Measurements from ENCODE around the gene FADS6.

- no peak for TF ChIP-seq CTCF (IDR thresholded peaks at IDR 0.05)
- no peak for TF ChIP-seq POLR2A (IDR thresholded peaks at IDR 0.05)
Observed at GRCh38 chr17:74898376-74898946, 5.0 kb upstream of the FADS6 start.
